ENCODE data around the gene ELP2.

Gene ELP2

DNA sequence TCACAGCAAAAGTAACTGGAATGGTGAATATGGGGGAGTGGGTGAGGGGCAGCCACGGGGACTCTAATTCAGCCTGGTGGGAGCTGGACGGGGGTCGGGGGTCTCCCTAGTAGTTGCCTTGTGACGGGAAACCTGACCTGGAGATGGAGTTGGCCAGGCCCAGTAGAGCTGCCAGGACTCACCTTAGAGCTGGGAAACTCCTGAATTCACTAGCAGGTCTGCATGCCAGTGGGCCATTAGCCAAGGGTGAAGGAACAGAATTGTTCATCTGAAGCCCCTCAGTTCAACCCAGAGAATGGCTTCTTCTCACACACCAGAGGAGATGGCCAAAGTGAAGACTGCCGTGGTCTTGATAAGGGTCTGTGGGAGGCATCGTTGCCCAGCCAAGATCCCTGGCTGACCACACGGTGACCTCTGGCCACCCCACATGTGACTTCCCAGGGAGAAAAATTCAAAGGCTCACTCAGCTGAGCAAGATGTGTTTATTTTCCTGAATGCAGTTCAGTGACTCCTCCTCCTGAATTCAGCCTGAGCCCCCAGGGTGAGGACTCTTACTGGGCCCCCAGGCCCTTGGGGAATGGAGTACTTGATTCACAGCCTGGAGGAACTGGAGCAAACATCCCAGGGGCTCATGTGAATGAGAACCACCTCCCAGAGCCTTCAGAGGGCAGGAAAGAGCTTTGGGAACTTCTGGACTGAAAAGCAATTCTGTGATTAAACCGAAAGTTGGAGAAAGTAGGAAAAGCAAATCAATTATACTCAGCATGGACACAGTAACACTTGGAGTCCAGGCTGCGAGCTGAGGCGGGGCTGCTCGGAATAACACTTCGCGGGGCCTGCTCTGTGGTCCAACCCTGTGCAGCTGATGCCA, 82.8 kb downstream of the ELP2 start:
- no peak for DNase-seq (ENCODE audit: insufficient read length, low spot score)
- FAIRE-seq = no peak

DNA sequence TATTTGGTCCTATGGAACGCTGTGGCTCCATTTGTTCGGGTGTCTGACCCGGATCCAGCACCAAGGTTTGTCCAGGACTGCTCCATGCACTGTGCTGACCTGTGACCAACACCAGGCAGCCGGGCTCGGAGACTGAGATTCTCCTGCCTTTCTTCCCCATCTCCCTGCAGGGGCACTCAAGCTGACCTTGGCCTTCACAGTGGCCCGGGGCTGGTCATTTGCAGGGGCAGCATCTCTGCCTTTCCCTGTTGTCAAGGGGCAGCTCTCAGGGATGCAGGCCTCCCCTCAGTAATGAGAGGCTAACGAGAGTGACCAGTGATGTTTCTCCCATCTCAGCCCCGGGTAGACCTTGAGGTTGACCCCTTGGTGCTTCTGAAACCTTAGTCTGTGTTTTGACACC, 85.1 kb downstream of the ELP2 start:
- FAIRE-seq = no peak

DNA sequence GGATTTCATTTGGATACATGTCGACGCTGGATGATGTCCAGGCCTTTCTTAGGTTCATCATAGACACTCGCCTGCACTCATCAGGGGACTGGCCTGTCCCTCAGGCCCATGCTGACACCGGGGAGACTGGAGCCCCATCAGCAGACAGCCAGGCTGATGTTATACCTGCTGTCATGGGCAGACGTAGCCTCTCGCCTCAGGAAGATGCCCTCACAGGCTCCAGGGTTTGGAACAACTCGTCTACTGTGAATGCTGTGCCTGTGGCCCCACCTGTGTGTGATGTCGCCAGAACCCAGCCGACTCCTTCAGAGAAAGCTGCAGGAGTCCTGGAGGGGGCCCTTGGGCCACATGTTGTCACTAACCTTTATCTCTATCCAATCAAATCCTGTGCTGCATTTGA, 85.9 kb downstream of the ELP2 start:
- FAIRE-seq (no peak), DNase-seq (ENCODE audit: insufficient read length, low spot score) (no peak)

More for the DNA sequence above, 85.1 kb downstream of the ELP2 start:
- no peak for DNase-seq (ENCODE audit: insufficient read length, low spot score)

DNA sequence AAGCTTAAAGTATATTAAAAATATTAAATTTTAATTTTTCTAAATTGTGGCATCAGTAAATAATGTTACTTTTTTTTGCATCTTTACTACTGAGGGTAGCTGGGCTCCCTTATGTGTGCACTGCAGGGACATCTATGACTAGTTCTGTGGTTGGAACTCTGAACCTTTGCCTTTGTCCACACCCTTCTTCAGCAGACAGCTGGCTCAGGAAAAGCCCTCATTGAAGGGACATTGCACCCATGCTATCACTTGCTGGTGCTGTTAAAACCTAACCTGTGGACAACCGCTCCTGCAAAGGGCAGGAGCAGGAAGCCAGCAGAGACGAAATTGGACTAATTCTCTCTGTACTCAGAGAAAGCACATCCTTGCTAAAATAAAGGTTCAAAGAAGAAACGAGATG, 87.6 kb downstream of the ELP2 start:
- DNase-seq (ENCODE audit: insufficient read length, low spot score) (no peak), FAIRE-seq (no peak)

DNA sequence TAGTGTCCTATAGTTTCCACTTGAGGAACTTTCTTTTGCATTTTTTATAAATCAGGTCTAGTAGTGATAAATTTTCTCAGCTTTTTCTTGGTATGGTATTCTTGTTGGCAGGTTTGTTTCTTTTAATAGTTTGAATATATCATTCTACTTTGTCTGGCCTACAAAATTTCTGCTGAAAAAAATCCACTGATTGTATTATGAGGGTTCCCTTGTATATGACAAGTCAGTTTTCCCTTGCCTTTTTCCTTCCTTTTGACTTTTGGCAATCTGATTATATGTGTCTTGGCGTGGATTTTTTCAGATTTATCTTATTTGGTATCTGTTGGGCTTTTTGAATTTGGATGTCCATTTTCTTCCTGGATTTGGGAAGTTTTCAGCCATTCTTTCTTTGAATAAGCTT, 99.5 kb downstream of the ELP2 start:
- FAIRE-seq = no peak

More for the DNA sequence above, 99.5 kb downstream of the ELP2 start:
- DNase-seq (ENCODE audit: insufficient read length, low spot score) = no peak
